ENCODE data around the gene PICK1.
A peak's percentile ranks its signal among the peaks of the same experiment; 100 is the strongest.

PICK1 gene

DNA sequence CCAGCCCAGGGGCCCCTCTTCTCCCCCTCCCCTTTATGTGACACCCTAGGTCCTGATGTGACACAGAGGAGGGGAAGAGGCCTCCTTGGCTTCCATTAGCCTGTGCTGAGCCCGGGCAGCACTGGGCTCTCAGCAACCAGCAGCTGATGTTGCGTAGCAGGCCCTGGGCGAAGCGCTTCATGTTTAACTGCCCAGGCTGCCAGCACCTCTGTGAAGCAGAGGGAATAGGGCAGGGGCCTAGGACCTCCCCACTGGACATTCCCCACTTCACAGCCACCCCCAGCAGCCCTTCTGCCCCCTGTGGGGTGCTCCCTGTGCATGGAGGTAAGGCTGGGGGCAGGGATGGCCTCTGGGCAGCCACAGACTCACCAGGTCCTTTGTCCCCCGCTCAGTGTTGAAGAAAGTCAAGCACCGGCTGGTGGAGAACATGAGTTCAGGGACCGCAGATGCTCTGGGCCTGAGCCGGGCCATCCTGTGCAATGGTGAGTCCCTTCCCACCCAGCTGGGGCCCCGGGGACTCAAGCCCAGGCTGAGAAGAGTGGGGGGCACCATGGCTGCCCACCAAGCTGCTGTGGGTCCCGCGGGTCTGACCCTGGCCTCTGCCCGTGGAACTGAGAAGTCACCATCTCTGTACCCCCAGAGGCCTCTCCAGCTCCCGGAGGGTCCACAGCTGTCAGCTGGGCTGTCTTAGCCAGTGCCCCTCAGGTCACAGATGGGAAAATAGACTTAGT is 11.6 kb downstream of the PICK1 start:
- H3K4me3 ChIP-seq: peak overlapping the region; percentile 37
- H3K27ac ChIP-seq: peak overlapping the region; percentile 83 to 99
- no peak for TF ChIP-seq CTCF (IDR thresholded peaks at IDR 0.05)
- DNase-seq (ENCODE audit: low spot score): no peak

DNA sequence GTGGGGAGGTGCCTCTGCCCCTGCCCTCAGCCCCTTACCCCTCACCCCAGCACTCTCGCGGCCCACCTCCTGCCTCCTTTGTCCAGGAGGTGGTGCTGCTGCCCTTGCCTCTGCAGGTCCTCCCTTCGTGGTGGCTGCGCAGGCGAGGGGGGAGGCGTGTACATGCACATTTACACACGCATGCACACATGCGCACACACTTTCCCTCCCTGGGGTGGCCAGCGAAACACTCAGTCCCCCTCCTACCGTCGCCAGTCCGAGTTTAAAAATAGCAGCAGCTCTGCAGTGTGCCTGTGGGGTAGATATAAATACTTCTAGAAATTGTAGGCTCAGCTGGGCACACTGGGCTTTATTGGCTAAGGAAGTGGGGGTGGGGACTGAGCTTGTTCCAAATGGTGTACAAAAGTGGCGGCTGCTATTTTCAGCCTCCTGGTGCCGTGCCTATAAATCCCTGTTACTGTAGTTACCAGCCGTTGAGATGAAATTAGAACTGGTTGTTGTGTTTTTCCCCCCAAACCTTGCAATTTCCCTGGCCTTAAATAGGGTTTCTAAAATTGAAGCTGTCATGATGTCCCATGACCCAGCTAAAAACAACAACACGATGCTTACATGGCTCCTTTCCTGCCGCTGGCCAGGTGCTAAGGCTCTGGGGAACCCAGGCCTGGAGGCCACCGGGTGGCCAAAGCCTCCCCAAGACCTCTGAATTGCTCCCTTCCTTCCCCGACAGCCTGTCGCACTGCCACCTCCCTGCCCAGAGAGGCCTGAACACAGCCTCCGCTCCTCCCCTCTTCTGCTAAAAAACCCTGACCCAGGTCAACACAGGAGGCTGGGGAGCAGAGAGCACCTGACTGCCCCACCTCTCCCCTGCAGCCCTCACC is 12.4 kb downstream of the PICK1 start:
- peak; percentile 77 for TF ChIP-seq CTCF (IDR thresholded peaks at IDR 0.05)
- DNase-seq (ENCODE audit: low spot score): peak; percentile 95
- H3K4me3 ChIP-seq: peak overlapping the region; percentile 37
- H3K27ac ChIP-seq: peak overlapping the region; percentile 95 to 99

DNA sequence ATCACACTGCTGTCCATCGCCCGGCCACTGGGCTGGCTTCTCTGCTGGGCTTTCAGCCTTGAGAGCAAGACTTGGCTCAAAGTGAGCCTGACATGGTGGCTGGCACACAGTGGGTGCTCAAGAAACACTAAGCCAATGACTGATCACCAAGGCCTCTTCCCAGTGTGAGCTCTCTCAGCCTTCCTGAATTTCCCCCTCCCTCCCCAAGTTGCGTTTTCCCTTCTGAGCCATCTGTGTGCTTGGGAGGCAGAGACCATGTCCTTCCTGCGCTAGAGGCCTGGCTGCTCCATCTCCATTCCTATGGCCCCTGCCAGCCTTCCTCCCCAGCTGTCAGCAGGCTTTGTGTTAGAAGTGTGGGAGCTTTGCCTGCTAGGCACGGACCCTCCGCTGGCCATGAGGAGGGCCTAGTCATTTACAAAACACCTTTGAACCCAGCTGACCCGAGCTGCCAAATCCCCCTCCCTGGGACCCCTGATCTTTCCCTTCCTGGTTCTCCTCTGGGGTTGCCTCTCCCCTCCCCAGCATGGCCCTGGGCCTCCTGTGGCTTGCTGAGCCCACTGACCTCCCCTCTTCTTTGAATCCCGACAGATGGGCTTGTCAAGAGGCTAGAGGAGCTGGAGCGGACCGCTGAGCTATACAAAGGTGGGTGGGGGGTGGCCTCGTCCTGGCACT is 13.2 kb downstream of the PICK1 start:
- H3K4me3 ChIP-seq: peak overlapping the region; percentile 28
- peak overlapping the region; percentile 95 to 99 for H3K27ac ChIP-seq
- TF ChIP-seq CTCF (IDR thresholded peaks at IDR 0.05): no peak
- no peak for DNase-seq (ENCODE audit: low spot score)

DNA sequence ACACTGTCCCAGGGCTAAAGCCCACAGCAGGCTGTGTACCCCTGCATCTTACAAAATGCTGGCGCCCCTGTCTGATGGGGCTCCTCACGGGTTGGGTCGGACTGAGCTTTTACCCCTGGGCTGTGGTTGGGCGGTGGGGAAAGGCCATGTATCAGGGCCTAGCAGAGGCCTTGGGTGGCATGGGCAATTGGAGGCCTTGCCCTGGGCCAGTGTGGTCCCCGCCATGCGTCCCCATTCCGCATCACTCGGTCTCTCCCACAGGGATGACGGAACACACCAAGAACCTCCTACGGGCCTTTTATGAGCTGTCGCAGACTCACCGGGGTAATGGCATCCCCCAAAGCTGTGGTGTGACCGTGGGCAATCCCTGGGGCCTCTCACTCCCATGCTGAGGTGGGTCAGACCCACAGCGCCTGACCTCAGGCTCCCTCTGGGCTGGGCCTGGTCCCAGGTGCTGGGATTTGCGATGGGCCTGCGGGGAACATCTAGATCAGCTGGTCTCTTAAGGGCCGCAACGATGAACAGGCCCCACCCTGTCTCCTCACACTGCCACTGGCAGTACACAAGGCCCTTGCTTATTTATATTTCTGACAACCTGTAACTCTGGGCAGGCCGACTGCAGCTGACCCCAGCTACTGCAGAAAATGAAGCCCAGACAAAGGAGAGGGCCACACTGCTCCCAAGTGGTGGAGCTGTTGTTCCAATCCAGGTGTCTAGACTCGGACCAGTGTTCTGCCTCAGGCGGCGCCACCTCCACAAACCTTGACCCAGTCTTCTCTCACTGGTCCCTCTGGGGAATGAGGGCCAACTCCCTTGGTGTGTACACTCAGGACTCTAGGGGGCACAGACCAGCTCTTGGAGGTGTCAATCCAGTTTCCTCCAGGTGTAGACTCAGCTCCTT is 14.5 kb downstream of the PICK1 start:
- H3K4me3 ChIP-seq: no peak overlapping the region
- DNase-seq (ENCODE audit: low spot score): no peak
- no peak for TF ChIP-seq CTCF (IDR thresholded peaks at IDR 0.05)
- H3K27ac ChIP-seq: peak overlapping the region; percentile 95 to 99

DNA sequence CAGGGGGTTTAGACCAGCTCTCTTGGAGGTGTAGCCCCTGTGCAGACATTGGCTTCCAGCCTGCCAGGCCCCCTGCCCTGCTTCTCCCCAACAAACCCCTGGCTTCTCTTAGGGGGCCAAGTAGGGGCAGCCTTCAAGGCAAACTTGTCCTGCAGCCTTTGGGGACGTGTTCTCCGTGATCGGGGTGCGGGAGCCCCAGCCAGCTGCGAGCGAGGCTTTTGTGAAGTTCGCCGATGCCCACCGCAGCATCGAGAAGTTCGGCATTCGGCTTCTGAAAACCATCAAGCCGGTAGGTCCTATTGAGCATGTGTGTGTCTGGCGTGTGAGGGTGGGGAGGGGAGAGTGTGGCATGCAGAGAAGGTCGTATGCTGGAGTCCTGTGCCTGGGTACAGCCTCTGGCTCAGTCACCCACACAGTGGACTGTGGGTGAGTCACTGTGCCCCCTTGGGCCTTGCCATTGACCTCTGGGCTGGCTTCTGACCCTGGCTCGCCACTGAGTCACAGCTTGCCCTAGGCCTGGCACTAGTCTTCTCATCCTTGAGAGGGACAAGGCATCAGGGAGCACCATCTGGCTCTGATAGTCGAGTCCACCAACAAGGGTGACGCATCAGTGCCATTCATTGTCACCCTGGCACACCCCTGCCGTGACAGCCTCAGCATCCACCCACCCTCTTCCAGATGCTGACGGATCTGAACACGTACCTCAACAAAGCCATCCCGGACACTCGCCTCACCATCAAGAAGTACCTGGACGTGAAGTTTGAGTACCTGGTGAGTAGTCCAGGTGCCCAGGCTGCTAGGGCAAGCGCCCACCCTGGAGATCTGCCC is 15.3 kb downstream of the PICK1 start:
- no peak for DNase-seq (ENCODE audit: low spot score)
- Histone ChIP-seq H3K27ac (peak overlapping the region; percentile 14 to 99), H3K4me3 (no peak overlapping the region)
- no peak for TF ChIP-seq CTCF (IDR thresholded peaks at IDR 0.05)

Measured in coronary artery (tissue), 2 donors.